Stimulated activated CD8-positive, alpha-beta memory T cell treated with anti-CD3 and anti-CD28 coated beads, Interleukin-4, amount 100 ng/mL, for 4 hours (primary cell): ENCODE data around the gene MTA1.

Experiments used
- DNase-seq, 2 donors: peaks; one replicate each; pipeline ENCODE4 v3.0.0-alpha.2; 2020; ENCODE audit warnings: low read depth in 2 of 2, low spot score in 1 of 2

Gene MTA1

DNA sequence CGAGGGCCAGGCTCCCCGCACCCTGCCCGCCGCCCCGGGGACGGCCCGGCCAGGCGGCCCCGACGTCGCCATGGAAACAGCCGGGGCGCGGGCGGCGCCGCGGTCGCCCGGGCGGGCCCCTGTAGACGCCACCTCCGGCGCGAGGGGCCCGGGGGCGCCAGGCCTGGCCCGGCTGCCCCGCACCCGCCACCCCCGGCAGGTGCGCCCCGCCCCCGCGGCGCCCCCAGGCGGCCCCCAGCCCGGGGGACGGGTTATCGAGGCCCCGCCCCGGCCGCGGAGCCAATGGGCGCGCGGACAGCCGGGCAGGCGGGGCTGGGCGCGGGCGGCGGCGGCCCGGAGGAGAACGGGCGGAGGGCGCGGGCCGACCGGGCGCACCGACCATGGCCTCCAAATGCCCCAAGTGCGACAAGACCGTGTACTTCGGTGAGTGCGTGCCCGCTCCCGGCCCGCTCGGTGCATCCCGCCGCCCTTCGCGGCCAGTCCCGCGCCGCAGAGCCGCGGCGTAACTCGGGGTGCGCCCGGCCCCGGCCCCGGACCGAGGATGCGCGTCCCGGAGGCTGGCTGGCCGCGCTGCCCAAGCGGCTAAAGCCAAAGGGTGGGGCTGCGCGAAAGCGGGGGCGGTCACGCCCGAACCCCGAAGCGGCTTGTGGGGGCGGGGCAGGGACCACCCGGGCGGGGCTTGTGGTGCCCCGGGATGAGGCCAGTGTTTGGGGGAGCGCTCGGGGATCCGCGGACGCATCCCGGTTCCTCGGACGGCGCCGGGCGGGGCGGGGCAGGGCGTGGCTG, 55.0 kb downstream of the MTA1 start, which contains the start of gene CRIP2:
Gene CRIP2 (plus strand): TSS at position 339 of the 786 bp plus-strand sequence. CDS start 42 bp downstream, at position 381.
- DNase-seq: no peak

GRCh38 chr14:105475269-105476096, 55.9 kb downstream of the MTA1 start:
- DNase-seq: no peak

GRCh38 chr14:105476097-105476830, 56.6 kb downstream of the MTA1 start:
- no peak for DNase-seq

- no peak for DNase-seq
Measured at GRCh38 chr14:105476831-105477659, 57.4 kb downstream of the MTA1 start.

DNA sequence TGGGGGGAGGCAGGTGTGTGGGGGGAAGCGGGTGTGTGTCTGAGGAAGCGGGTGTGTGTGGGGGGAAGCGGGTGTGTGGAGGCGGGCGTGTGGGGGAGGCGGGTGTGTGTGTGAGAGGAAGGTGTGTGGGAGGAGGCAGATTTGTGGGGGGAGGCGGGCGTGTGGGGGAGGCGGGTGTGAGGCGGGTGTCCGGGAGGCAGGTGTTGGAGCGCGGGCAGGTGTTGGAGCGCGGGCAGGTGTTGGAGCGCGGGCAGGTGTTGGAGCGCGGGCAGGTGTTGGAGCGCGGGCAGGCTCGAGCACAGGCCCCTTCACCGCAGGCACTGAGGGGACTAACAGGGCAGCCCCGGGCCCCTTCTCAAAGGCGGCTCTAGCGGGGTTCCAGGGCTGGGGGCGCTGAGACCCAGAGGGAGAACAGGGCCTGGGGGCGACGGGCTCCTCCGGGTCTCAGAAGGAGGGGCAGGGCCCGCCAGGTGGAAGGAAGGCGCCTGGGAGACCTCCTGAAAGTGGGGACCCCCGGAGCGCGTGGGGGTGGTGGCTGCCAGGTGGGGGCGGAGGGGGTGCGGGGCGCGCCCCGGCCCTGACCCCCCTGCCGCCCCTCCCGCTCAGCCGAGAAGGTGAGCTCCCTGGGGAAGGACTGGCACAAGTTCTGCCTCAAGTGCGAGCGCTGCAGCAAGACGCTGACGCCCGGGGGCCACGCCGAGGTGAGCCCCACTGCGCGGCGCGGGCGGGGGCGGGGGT, 58.2 kb downstream of the MTA1 start:
- DNase-seq: no peak

DNA sequence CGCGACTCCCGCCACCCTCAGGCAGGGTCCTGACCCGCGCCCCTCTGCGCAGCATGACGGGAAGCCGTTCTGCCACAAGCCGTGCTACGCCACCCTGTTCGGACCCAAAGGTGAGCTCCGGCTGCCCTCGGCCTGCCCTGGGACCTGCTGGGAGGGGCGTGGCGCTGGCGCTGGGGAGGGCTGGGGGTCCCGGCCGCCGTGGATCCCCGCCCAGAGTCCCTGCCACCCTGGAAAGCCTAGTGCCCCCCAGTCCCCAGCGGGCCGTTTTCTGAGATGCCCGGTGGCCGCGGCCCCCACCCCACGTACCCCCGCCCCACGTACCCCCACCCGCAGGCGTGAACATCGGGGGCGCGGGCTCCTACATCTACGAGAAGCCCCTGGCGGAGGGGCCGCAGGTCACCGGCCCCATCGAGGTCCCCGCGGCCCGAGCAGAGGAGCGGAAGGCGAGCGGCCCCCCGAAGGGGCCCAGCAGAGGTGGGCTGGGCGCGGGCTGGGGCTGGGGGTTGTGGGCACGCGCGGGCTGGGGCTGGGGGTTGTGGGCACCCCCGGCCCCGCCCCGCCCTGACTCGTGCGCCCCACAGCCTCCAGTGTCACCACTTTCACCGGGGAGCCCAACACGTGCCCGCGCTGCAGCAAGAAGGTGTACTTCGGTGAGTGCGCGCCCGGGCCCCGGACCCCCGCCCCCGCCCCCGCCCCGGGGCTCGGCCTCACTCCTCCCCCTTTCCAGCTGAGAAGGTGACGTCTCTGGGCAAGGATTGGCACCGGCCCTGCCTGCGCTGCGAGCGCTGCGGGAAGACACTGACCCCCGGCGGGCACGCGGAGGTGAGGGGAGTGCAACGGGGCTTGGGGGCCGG, 59.0 kb downstream of the MTA1 start:
- DNase-seq: no peak

- no peak for DNase-seq
Measured at GRCh38 chr14:105479431-105480158, 60.0 kb downstream of the MTA1 start.

DNA sequence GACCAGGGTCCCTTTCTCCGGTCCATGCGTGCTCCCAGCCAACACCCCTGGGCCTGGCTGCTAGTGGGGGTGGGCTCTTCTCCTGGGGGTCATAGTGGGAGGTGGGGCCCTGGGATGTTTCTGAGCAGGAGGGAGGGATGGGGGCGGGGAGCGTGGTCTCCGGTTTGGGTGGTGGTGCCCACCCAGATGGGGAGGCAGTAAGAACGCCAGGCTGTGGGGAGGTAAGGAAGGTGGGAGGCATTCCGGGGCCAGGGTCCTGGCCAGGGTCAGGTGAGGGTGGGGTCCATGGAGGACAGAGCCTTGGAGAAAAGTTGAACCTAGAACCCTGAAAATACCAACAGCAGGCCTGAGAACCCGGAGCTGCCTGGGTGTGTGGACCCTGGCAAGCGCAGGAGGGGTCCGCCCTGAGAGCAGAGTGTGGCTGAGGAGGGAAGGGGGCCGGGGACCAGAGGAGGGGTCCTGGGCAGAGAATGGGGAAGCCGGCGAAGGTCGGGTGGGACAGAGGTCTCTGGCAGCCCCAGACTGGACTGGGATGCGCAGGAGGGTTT, 60.6 kb downstream of the MTA1 start:
- DNase-seq: no peak

DNA sequence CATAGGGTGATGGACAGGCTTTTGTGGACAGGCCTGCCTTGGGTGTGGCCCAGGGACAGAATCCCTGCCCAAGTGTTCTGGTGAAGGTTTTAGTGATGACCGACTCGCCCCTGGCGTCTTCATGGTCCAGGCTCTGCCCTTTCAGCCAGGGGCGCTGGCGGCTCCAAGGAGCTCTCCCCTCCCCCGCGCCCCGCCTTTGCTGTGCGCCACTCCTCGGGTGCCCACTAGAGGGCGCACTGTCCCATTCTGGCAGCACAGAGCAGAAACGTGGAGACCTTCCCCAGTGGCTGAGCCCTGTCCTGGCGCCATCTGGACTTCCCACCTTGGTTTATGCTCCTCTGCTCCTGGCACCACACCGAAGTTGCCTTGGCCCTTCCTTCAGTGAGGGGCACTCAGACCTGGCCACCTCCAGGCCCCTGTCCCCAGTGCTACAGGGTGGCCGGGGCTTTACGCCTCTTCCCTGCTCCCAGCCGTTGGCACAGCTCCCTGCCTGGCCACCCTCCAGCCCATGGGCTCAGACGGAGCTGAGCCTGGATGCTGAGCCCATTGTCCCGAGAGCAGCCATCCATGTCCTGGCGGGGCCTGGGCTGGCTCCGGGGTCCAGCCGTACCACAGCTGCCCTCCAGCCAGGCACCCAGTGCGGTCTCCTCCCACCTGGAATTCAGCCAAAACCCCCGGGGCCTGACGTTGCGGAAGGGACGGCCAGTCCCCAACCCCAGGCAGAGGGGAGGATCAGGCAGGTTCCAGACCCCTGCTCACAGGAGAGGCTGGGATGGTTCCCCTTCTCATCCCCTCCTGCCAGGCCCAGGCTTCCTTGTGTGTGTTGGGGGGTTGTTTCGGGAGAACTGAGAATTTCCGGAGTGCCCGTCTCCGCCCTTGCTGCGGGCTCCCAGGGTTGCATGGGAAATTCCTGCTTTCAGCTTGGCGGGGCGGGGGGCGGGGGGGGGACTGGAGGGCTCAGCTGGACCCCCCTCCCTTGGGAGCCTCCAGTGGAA, 61.5 kb downstream of the MTA1 start:
- peak; percentile 62 to 87 for DNase-seq

DNA sequence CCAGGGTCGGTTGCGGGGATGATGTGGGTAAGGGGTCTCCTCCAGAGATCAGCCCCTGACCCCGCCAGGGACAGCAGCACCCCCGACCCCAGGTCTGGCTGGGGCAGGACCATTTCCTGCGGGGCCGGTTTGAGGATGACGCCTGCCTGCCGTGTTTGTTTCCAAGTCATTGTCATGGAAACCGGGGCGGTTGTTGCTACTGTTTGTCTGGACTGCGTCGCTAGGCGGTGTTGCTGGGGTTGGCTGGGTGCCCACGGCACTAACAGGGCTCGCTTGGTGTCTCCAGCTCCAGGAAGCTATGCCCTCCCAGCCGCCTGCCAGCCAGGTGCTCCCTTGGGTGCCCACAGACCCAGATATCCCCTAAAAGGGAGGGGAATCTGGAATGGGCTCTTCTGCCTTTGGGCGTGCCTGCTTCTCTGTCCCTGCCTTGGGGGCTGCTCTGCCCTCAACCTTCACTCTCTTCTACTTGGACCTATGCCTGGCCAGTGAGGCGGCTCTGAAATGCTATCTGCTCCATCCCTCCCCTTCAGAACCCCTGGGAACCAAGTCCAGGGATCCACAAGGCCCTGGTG, 62.3 kb downstream of the MTA1 start:
- peak; percentile 79 to 83 for DNase-seq

GRCh38 chr14:105482486-105483110, 63.0 kb downstream of the MTA1 start:
- DNase-seq: no peak

DNA sequence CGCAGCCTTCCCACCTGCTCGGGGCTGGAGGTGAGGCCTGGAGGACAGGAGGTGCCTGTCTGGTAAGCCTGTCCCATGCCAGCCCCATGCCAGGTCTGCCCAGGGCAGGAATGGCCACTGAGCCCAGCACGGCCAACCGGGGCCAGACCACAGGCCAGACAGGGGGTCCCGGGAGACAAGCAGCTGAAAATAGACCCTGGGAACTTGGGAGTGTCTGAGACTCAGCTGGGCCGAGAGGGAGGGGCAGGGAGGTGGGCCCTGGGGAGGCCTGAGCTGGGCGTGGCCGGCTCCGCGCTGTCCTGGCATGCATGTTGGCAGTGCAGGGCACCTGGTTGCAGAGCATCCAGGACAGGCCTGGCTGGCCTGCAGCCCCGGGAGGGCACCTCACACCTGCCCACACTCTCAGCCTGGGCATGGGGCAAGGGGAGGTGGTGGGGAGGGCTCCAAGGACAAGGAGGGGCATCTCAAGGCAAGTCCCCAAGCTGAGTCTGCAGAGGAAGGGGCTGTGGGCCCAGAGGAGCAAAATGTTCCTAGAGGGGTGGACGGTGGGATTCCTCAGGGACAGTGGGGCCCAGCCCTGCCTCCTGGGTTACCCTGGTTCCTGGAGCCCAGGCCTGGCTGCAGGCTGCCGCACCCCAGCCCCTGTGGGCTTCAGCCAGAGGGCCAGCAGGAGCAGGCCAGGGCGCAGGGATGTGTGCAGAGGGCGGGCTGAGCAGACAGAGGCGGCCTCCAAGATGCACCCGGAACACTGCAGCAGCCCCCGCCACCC, 63.9 kb downstream of the MTA1 start:
- DNase-seq: no peak

- no peak for DNase-seq
Measured at GRCh38 chr14:105484069-105484996, 64.7 kb downstream of the MTA1 start.

DNA sequence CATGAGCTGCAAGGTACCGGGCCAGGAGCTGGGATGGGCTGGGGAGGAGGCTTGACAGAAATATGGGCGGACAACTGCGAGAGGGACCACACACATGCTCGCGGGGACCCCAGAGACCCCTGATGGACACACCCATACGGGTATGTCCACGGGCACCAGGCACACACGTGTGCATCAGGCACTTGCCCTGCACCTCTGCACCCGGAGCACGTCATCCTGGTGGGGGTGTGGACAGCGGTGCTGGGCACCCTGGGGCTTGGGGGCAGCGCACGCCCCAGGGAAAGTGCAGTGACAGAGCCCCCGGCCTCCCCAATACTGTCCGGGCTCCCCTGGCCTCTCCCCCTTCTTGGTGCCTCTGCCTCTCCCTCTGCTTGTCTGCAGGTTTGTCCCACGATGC, 65.4 kb downstream of the MTA1 start:
- DNase-seq: no peak
